ENCODE results near the gene TCF4.

TCF4 gene

GRCh38 chr18:55382277-55382805 is 205.7 kb downstream of the TCF4 start:
- H3K4me3 ChIP-seq (ENCODE audit: low read length) = no peak overlapping the region
- DNase-seq (ENCODE audit: low read depth, low spot score) = no peak

GRCh38 chr18:55381277-55381676 is 206.7 kb downstream of the TCF4 start:
- peak; percentile 14 for DNase-seq (ENCODE audit: low read depth, low spot score)

GRCh38 chr18:55380589-55380988 is 207.4 kb downstream of the TCF4 start:
- no peak overlapping the region for H3K4me3 ChIP-seq (ENCODE audit: low read length)
- no peak for DNase-seq (ENCODE audit: low read depth, low spot score)

More at GRCh38 chr18:55381277-55381676, 206.7 kb downstream of the TCF4 start:
- no peak overlapping the region for H3K4me3 ChIP-seq (ENCODE audit: low read length)

- DNase-seq (ENCODE audit: low read depth, low spot score) = no peak
- H3K4me3 ChIP-seq (ENCODE audit: low read length) = no peak overlapping the region
These were observed 211.6 kb downstream of the TCF4 start for GRCh38 chr18:55376387-55376786.

GRCh38 chr18:55375930-55376329 is 212.1 kb downstream of the TCF4 start:
- no peak for DNase-seq (ENCODE audit: low read depth, low spot score)
- no peak overlapping the region for H3K4me3 ChIP-seq (ENCODE audit: low read length)

- no peak for DNase-seq (ENCODE audit: low read depth, low spot score)
These were observed 213.3 kb downstream of the TCF4 start for GRCh38 chr18:55374741-55375140.

GRCh38 chr18:55372209-55372608 is 215.8 kb downstream of the TCF4 start:
- no peak for DNase-seq (ENCODE audit: low read depth, low spot score)
- H3K4me3 ChIP-seq (ENCODE audit: low read length) = no peak overlapping the region

More at GRCh38 chr18:55374741-55375140, 213.3 kb downstream of the TCF4 start:
- H3K4me3 ChIP-seq (ENCODE audit: low read length) = no peak overlapping the region

- no peak for DNase-seq (ENCODE audit: low read depth, low spot score)
- H3K4me3 ChIP-seq (ENCODE audit: low read length) = no peak overlapping the region
These were observed 217.1 kb downstream of the TCF4 start for GRCh38 chr18:55370936-55371335.

GRCh38 chr18:55369346-55369745 is 218.6 kb downstream of the TCF4 start:
- DNase-seq (ENCODE audit: low read depth, low spot score) = no peak
- no peak overlapping the region for H3K4me3 ChIP-seq (ENCODE audit: low read length)

GRCh38 chr18:55365342-55365741 is 222.7 kb downstream of the TCF4 start:
- DNase-seq (ENCODE audit: low read depth, low spot score) = no peak
- H3K4me3 ChIP-seq (ENCODE audit: low read length) = no peak overlapping the region

- DNase-seq (ENCODE audit: low read depth, low spot score) = no peak
- H3K4me3 ChIP-seq (ENCODE audit: low read length) = no peak overlapping the region
These were observed 225.7 kb downstream of the TCF4 start for GRCh38 chr18:55362303-55362702.

- H3K4me3 ChIP-seq (ENCODE audit: low read length) = no peak overlapping the region
- no peak for DNase-seq (ENCODE audit: low read depth, low spot score)
These were observed 226.3 kb downstream of the TCF4 start for GRCh38 chr18:55361492-55362250.

GRCh38 chr18:55360061-55360460 is 227.9 kb downstream of the TCF4 start:
- no peak for DNase-seq (ENCODE audit: low read depth, low spot score)
- H3K4me3 ChIP-seq (ENCODE audit: low read length) = no peak overlapping the region

- DNase-seq (ENCODE audit: low read depth, low spot score) = no peak
- H3K4me3 ChIP-seq (ENCODE audit: low read length) = no peak overlapping the region
These were observed 231.2 kb downstream of the TCF4 start for GRCh38 chr18:55356815-55357214.

GRCh38 chr18:55355223-55355622 is 232.8 kb downstream of the TCF4 start:
- DNase-seq (ENCODE audit: low read depth, low spot score) = no peak
- H3K4me3 ChIP-seq (ENCODE audit: low read length) = no peak overlapping the region

GRCh38 chr18:55354795-55355194 is 233.2 kb downstream of the TCF4 start:
- no peak overlapping the region for H3K4me3 ChIP-seq (ENCODE audit: low read length)
- DNase-seq (ENCODE audit: low read depth, low spot score) = no peak

- H3K4me3 ChIP-seq (ENCODE audit: low read length) = no peak overlapping the region
- no peak for DNase-seq (ENCODE audit: low read depth, low spot score)
These were observed 234.2 kb downstream of the TCF4 start for GRCh38 chr18:55353806-55354205.

GRCh38 chr18:55353391-55353790 is 234.6 kb downstream of the TCF4 start:
- H3K4me3 ChIP-seq (ENCODE audit: low read length) = no peak overlapping the region
- no peak for DNase-seq (ENCODE audit: low read depth, low spot score)

GRCh38 chr18:55351980-55352714 is 235.8 kb downstream of the TCF4 start:
- H3K4me3 ChIP-seq (ENCODE audit: low read length) = no peak overlapping the region

GRCh38 chr18:55351241-55351691 is 236.7 kb downstream of the TCF4 start:
- no peak for DNase-seq (ENCODE audit: low read depth, low spot score)
- H3K4me3 ChIP-seq (ENCODE audit: low read length) = no peak overlapping the region

More at GRCh38 chr18:55351980-55352714, 235.8 kb downstream of the TCF4 start:
- no peak for DNase-seq (ENCODE audit: low read depth, low spot score)
